GM19239 (cell line): ENCODE measurements around the gene CCDC86.
A peak's percentile ranks its signal among the peaks of the same experiment; 100 is the strongest.

Experiments
- DNase-seq: peaks from one replicate; pipeline ENCODE4 v3.0.0; 2011; ENCODE audit warnings: low spot score; ENCODE audit not compliant: insufficient read length
- FAIRE-seq: peaks from 2 replicates; lab custom pipeline; 2011; peaks lifted over from hg19 to GRCh38; lab: Jason Lieb, UNC

The CCDC86 gene

GRCh38 chr11:60830478-60831142, 11.3 kb upstream of the CCDC86 start:
- FAIRE-seq, result peak; percentile 87
- DNase-seq, result no peak

GRCh38 chr11:60831143-60831500, 10.8 kb upstream of the CCDC86 start:
- FAIRE-seq (no peak), DNase-seq (peak; percentile 78)

DNA sequence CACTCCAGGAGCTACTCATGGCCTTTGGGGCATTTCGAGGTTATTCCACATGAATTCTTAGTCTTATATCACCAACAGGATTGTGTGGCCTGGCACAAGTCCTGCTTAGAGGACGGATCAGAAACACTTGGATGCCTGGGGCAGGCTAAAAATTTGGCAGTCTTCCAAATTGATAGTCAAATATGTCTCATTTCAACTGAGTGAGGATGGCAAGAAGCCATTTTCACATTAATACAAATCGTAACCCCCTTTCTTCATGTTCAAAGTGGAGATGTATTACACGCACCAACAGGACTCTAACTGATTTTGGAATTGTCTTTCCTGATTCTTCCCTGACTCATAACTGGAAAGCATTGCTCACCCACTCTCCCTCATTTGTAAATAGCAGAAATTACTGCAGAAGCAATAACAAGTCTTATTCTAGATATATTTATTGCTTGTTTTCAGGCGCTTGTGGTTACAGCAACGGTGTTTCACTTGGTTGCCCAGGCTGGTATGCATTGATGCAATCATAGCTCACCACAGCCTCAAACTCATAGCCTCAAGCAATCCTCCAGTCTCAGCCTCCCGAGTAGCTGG, 10.3 kb upstream of the CCDC86 start:
- DNase-seq, result no peak
- FAIRE-seq, result no peak

DNA sequence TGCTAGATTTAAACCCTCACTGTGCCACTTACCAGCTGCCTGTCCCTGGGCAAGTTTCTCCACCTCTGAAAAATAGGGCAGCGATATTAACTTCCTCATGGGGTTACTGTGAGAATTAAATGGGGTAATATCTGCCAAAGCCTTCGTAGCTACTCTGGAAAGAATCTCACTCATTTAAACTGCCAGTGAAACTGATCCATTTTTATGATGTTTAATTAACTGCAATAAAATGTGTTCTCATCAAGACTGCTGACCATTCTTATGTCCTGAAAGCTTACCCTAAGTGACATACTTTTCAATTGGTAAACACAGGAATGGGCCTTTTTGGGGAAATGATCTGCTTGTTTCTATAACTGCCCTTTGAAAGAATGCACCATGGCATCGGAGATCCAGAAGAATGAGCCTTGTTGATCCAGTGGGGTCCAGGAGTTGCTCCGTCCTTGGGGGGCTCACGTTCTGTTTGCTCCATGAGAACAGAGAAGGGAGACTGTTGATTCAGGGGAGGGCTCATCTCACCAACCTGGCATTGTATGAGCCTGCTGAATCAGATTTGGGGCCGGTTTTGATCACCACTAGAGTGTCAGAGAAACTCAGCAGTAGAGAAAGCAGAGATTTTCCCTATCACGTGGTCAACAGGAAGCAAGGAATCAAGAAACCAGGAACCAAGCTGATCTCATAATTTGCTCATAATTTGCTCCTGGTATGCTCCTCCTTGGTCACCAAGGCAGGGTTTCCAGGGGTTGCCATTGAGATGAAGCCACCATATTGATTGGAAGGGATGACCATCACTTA, 7.0 kb upstream of the CCDC86 start:
- FAIRE-seq (no peak), DNase-seq (no peak)

DNA sequence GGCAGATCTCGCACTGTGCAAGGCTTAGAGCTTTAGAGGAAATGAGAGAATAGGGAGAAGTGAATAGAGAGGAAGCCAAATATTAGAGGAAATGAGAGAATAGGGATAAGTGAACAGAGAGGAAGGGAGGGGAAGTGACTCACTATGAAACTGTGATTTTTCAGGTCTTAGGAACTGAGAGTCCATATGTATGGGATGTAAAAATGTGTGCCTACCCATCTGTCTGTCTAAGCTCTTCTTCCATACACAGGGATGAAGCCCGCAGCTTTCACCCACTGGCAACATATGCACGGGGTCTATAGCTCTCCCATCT, 6.4 kb upstream of the CCDC86 start:
- FAIRE-seq (no peak), DNase-seq (no peak)

GRCh38 chr11:60836866-60837515, 4.9 kb upstream of the CCDC86 start:
- DNase-seq (no peak), FAIRE-seq (no peak)

DNA sequence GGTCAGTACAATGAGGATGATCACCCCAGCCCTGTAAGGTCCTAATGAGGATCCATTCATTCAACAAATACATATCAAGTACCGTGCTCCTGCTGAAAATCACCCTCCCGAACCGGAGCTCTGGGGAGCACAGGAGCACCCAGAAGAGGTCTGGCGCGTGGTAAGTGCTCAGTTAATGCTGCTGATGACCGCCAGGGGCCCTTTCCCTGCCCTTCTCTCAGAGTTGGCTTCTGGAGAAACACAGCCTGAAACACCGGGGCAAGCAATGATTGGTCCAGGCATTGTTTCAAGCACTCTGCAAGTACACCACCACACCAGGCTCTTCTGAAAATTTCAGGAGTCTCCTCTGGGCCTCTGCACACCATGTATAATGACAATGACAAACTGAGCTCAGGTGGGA, 3.8 kb upstream of the CCDC86 start:
- FAIRE-seq (no peak), DNase-seq (no peak)

- DNase-seq, result no peak
- FAIRE-seq, result no peak
Measured at GRCh38 chr11:60840470-60841430, 1.2 kb upstream of the CCDC86 start.

GRCh38 chr11:60842668-60843600, 1.0 kb downstream of the CCDC86 start:
- no peak for FAIRE-seq
- no peak for DNase-seq

- no peak for FAIRE-seq
- no peak for DNase-seq
Measured at GRCh38 chr11:60844045-60844869, 2.3 kb downstream of the CCDC86 start.

GRCh38 chr11:60844870-60845221, 2.9 kb downstream of the CCDC86 start:
- no peak for DNase-seq
- FAIRE-seq, result no peak

- FAIRE-seq (no peak), DNase-seq (no peak)
Measured at GRCh38 chr11:60845338-60845737, 3.4 kb downstream of the CCDC86 start.

GRCh38 chr11:60847281-60847680, 5.4 kb downstream of the CCDC86 start:
- FAIRE-seq, result no peak
- DNase-seq, result no peak

DNA sequence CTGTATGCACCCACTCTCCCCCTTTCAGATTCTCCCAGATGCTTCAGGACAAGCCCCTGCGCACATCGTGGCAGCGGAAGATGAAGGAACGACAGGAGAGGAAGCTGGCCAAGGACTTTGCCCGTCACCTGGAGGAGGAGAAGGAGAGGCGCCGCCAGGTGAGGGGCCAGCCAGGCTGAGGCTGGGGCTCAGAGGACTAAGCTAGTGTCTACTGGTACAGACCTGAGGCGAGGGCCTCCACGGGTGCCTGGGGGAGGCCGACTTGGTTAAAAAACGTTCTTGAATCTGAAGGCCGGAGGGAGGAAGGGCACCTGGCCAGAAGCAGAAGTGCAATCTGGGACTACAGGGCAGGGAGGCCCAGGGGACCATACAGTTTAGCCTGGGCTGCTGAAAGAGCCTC, 6.0 kb downstream of the CCDC86 start:
- DNase-seq (no peak), FAIRE-seq (no peak)

DNA sequence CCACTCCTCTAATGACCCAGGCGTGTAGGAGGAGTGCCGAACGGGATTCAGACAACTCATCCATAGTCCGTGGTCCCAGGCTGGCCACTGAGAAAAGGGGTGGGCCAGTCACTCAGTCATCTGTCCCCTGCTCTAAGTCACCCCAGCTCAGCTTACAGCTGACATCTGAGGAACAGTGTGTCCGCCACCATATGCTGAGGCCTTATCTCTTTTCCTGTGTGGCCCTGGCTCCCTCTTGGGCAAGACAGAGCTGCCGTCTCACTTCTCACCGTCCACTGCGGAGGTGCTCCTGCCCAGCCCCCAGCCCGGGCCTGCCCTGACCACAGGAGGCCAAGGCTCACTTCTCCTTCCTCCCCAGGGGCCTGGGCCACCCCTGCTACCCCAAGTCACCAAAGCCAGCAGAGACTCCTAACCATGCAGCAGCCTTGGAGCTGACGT, 6.8 kb downstream of the CCDC86 start:
- no peak for DNase-seq
- FAIRE-seq, result no peak

GRCh38 chr11:60849641-60850520, 8.0 kb downstream of the CCDC86 start:
- DNase-seq, result no peak
- no peak for FAIRE-seq

- DNase-seq (no peak), FAIRE-seq (no peak)
Measured at GRCh38 chr11:60851327-60852104, 9.6 kb downstream of the CCDC86 start.
